Panc1 (cell line): ENCODE data around the gene INPP4B. TPM values are rescaled to one million over a fixed set of nuclear protein-coding genes. Genes with fewer than 3 reads are reported as not detected.

ENCODE experiments used
- ATAC-seq: fragments of 200-7000 bp; cut with Tn5 transposase; 2 replicates; pipeline ENCODE4 v1.9.1; 2020; ENCODE audit warnings: mild to moderate bottlenecking, moderate library complexity
- BruUV-seq: library from RNA; stranded (reverse); fragments of 400-500 nt; replicated peaks from 2 replicates; lab custom pipeline; 2021; lab: Mats Ljungman, UMichigan
- CTCF ChIA-PET: fragments of 300-600 bp; sonication (Branson Sonifier 250); formaldehyde crosslinking; loops from one replicate; lab custom pipeline; 2022; ENCODE audit warnings: antibody characterized with exemption; lab: Charles Lee
- POLR2A ChIA-PET: fragments of 300-600 bp; sonication (Branson Sonifier 250); formaldehyde crosslinking; loops from one replicate; lab custom pipeline; 2022; ENCODE audit warnings: antibody characterized with exemption; lab: Charles Lee
- DNase-seq: peaks from one replicate; pipeline ENCODE4 v3.0.0-alpha.2; 2010; ENCODE audit warnings: low read depth, low spot score
- H3K27ac ChIP-seq: 2 replicates; pipeline ENCODE4 v1.5.1; 2011; ENCODE audit warnings: mild to moderate bottlenecking, low read length, inconsistent platforms
- H3K27me3 ChIP-seq: fragments of 200-500 bp; sonication (Bioruptor generic); 2 replicates; pipeline ENCODE4 v1.6.0; 2014; ENCODE audit warnings: low read length, inconsistent platforms; ENCODE audit not compliant: control insufficient read depth, insufficient read depth
- H3K36me3 ChIP-seq: fragments of 200-500 bp; sonication (Bioruptor generic); 2 replicates; pipeline ENCODE4 v1.5.1; 2014; ENCODE audit warnings: inconsistent platforms, mild to moderate bottlenecking, low read length, moderate library complexity; ENCODE audit not compliant: control insufficient read depth, insufficient read depth
- H3K4me1 ChIP-seq: 2 replicates; pipeline ENCODE4 v1.5.1; 2011; ENCODE audit warnings: inconsistent platforms, mild to moderate bottlenecking, low read length, moderate library complexity; ENCODE audit not compliant: control insufficient read depth, insufficient read depth
- H3K4me3 ChIP-seq, 2 experiments: 2 replicates each; pipeline ENCODE4 v1.5.1; 2011 to 2012; ENCODE audit warnings: low read depth in 2 of 2, low read length in 2 of 2, mild to moderate bottlenecking in 2 of 2, inconsistent platforms in 1 of 2, moderate library complexity in 1 of 2
- H3K9me3 ChIP-seq: fragments of 200-500 bp; sonication (Bioruptor generic); 2 replicates; pipeline ENCODE4 v1.5.1; 2014; ENCODE audit warnings: low read depth, mild to moderate bottlenecking, inconsistent platforms, low read length, moderate library complexity; ENCODE audit not compliant: control insufficient read depth, insufficient read depth
- POLR2AphosphoS5 ChIP-seq: IDR thresholded peaks from 2 replicates; pipeline ENCODE4 v1.6.1; 2012; ENCODE audit warnings: mild to moderate bottlenecking, low read depth, low read length, moderate library complexity
- SIN3A ChIP-seq: IDR thresholded peaks from 2 replicates; pipeline ENCODE4 v1.6.1; 2012; ENCODE audit warnings: low read depth, mild to moderate bottlenecking, low read length, moderate library complexity, borderline replicate concordance; ENCODE audit not compliant: insufficient read depth
- TCF7L2 ChIP-seq: IDR thresholded peaks from 2 replicates; pipeline ENCODE4 v1.6.1; 2011; ENCODE audit warnings: mild to moderate bottlenecking, low read depth, low read length, inconsistent platforms
- in situ Hi-C: cut with HindIII; loops from 2 replicates; pipeline ENCODE4 v1.10.0; 2016; ENCODE audit warnings: low sequenced_read_pairs, low pct_unique_long_range_greater_than_20kb
- intact Hi-C: fragments of 100-400 bp; cut with micrococcal nuclease; formaldehyde crosslinking; loops from one replicate; pipeline ENCODE4 v1.10.0; 2022; ENCODE audit not compliant: unreplicated experiment
- total RNA-seq: library from RNA; stranded (reverse); gene quantifications from one replicate; pipeline ENCODE4 v1.2.1, GENCODE V29; 2021; ENCODE audit not compliant: unreplicated experiment
- TF ChIP-seq, protein P1 (sequence below): fragments of 450-650 bp; IDR thresholded peaks from 2 replicates; pipeline ENCODE4 v1.5.1; 2017; ENCODE audit warnings: mild to moderate bottlenecking
- TF ChIP-seq, protein P2 (sequence below), 2 experiments: IDR thresholded peaks; 2 replicates each; pipeline ENCODE4 v1.6.1; 2011 to 2012; ENCODE audit warnings: low read depth in 2 of 2, control low read depth in 1 of 2, low read length in 1 of 2, mild to moderate bottlenecking in 1 of 2, moderate library complexity in 1 of 2; ENCODE audit not compliant: insufficient read depth in 1 of 2

The INPP4B gene
- total RNA-seq, 1 experiment from 2014 or later = 4.5 TPM

DNA sequence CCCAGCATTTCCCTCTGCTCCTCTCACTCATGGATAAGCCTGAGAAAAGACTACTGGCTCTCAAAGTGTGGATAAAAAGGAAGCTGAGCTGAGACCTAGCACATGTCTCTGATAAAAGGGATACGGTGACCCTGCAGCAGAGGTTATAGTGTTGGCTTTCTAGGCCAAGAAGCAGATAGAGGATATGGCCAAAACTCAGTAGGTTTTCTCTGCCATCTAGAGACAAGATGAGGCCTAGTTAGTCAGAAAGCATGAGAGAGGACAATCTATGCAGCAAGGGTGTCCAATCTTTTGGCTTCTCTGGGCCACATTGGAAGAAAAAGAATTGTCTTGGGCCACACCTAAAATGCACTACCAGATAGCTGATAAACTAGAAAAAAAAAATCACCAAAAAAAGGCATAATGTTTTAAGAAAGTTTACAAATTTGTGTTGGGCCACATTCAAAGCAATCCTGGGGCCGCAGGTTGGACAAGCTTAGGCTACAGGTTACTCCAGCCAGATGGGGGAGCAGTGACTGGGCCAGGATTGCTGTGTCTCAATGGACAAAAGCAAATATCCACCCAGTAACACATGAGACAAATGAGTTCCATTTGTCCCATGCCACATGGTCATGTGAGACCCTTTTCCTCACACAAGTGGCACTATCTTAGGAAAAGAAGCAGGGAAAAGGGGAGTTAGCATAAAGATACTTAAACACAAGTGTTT, 411.4 kb downstream of the INPP4B start:
- DNase-seq (no peak), ATAC-seq (no peak)
- ChIA-PET POLR2A (no interaction called here), CTCF (no interaction called here)
- no peak overlapping the region for H3K4me3 ChIP-seq
- in situ Hi-C loops = no loop called here
- intact Hi-C loops = no loop called here
- no TSS peak for BruUV-seq
- H3K36me3 ChIP-seq = no peaks in the 10 kb centered on the region
- TF ChIP-seq TCF7L2 = no peak
- TF ChIP-seq, protein P1, sequence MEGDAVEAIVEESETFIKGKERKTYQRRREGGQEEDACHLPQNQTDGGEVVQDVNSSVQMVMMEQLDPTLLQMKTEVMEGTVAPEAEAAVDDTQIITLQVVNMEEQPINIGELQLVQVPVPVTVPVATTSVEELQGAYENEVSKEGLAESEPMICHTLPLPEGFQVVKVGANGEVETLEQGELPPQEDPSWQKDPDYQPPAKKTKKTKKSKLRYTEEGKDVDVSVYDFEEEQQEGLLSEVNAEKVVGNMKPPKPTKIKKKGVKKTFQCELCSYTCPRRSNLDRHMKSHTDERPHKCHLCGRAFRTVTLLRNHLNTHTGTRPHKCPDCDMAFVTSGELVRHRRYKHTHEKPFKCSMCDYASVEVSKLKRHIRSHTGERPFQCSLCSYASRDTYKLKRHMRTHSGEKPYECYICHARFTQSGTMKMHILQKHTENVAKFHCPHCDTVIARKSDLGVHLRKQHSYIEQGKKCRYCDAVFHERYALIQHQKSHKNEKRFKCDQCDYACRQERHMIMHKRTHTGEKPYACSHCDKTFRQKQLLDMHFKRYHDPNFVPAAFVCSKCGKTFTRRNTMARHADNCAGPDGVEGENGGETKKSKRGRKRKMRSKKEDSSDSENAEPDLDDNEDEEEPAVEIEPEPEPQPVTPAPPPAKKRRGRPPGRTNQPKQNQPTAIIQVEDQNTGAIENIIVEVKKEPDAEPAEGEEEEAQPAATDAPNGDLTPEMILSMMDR = peak; percentile 13
- H3K27me3 ChIP-seq = no peaks in the 10 kb centered on the region
- H3K9me3 ChIP-seq = no peaks in the 10 kb centered on the region
- no peak overlapping the region for H3K27ac ChIP-seq
- H3K4me1 ChIP-seq = no peaks in the 10 kb centered on the region

DNA sequence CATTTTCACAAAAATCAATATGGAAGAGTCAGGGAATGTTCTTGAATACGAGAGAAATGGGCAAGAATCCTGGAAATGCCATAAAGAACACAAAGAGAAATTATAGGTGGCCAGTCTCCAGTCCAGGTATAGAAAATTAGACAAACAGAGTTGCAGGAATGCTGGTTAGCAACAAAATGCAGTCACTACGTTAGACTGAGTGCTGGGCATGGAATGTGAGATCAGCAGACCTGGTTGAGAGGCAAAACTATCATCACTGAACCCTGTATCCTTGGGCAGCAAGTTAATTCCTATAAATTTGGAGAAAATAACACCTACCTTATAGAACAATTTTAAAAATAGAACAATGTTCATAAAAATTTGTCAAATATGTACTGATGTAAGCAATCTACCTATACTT, 417.4 kb downstream of the INPP4B start:
- Histone ChIP-seq H3K9me3 (no peaks in the 10 kb centered on the region), H3K36me3 (no peaks in the 10 kb centered on the region), H3K27me3 (no peaks in the 10 kb centered on the region), H3K4me3 (no peak overlapping the region), H3K4me1 (no peaks in the 10 kb centered on the region), H3K27ac (no peak overlapping the region)
- POLR2A ChIA-PET = no interaction called here
- no peak for ATAC-seq
- TF ChIP-seq, protein P1 = no peak
- TF ChIP-seq, protein P2, sequence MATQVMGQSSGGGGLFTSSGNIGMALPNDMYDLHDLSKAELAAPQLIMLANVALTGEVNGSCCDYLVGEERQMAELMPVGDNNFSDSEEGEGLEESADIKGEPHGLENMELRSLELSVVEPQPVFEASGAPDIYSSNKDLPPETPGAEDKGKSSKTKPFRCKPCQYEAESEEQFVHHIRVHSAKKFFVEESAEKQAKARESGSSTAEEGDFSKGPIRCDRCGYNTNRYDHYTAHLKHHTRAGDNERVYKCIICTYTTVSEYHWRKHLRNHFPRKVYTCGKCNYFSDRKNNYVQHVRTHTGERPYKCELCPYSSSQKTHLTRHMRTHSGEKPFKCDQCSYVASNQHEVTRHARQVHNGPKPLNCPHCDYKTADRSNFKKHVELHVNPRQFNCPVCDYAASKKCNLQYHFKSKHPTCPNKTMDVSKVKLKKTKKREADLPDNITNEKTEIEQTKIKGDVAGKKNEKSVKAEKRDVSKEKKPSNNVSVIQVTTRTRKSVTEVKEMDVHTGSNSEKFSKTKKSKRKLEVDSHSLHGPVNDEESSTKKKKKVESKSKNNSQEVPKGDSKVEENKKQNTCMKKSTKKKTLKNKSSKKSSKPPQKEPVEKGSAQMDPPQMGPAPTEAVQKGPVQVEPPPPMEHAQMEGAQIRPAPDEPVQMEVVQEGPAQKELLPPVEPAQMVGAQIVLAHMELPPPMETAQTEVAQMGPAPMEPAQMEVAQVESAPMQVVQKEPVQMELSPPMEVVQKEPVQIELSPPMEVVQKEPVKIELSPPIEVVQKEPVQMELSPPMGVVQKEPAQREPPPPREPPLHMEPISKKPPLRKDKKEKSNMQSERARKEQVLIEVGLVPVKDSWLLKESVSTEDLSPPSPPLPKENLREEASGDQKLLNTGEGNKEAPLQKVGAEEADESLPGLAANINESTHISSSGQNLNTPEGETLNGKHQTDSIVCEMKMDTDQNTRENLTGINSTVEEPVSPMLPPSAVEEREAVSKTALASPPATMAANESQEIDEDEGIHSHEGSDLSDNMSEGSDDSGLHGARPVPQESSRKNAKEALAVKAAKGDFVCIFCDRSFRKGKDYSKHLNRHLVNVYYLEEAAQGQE (IDR thresholded peaks at IDR 0.05; ENCODE audit: insufficient read depth in 1 of 2, low read depth in 2 of 2, low read length in 1 of 2) = no peak
- TF ChIP-seq TCF7L2 (no peak), SIN3A (no peak), POLR2AphosphoS5 (no peak)
- no peak for DNase-seq
- BruUV-seq = no TSS peak
- intact Hi-C loops (no loop called here), in situ Hi-C loops (no loop called here)
- CTCF ChIA-PET = interaction anchor here (0.7 kb wide), 1 partner anchor 76 kb away, joined by 5 read pairs; no protein-coding TSS in a partner anchor
